ENCODE data around the gene IRX5. TPM values are rescaled to one million over a fixed set of nuclear protein-coding genes. Genes with fewer than 3 reads are reported as not detected.

The IRX5 gene
- polyA plus RNA-seq, 1 donor from 2014 or later = 0.14 TPM

DNA sequence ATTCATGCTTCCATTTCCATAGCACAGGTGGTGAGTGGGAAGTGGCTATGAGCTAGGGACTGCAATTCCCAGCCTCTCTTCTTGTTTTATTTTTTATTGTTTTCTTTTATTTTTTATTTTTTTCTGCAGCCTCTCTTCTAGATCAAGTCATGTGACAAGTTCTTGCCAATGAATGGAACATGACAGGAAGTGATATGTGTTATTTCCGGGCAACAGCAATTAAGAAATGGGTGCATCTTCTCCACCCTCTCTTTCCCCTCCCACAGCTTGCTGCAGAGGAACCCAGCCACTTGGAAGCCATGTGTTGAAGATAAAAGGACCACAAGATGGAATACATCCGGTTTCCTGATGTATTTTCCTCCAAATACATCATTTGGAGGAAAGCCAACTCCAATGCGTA lies 23.6 kb downstream of the IRX5 start:
- Histone ChIP-seq H3K9me3 (ENCODE audit: low read length) (no peaks in the 10 kb centered on the region), H3K4me2 (ENCODE audit: low read length) (no peak overlapping the region), H3K9ac (ENCODE audit: low read length) (no peak overlapping the region), H3K36me3 (ENCODE audit: insufficient read depth, low read length) (no peaks in the 10 kb centered on the region), H4K20me1 (ENCODE audit: insufficient read depth) (no peaks in the 10 kb centered on the region), H3F3A (ENCODE audit: insufficient read depth, low read length, poor library complexity, severe bottlenecking) (no peaks in the 10 kb centered on the region), H3K79me2 (replicated peaks; ENCODE audit: insufficient read depth, low read length) (no peaks in the 10 kb centered on the region), H3K4me3 (ENCODE audit: low read length) (no peak overlapping the region), H2AFZ (ENCODE audit: low read depth, low read length) (no peak overlapping the region), H3K27ac (ENCODE audit: low read length) (no peak overlapping the region), H3K9me2 (ENCODE audit: insufficient read depth, low read length) (no peaks in the 10 kb centered on the region), H3K27me3 (ENCODE audit: insufficient read depth, low read depth, low read length) (peaks cover 4% of the 10 kb centered on the region)
- TF ChIP-seq POLR2AphosphoS5 (IDR thresholded peaks at IDR 0.05) = no peak
- TF ChIP-seq EZH2 (IDR thresholded peaks at IDR 0.05; ENCODE audit: borderline replicate concordance, insufficient read depth, low read length, poor library complexity, severe bottlenecking) = no peak
- TF ChIP-seq, protein P1, sequence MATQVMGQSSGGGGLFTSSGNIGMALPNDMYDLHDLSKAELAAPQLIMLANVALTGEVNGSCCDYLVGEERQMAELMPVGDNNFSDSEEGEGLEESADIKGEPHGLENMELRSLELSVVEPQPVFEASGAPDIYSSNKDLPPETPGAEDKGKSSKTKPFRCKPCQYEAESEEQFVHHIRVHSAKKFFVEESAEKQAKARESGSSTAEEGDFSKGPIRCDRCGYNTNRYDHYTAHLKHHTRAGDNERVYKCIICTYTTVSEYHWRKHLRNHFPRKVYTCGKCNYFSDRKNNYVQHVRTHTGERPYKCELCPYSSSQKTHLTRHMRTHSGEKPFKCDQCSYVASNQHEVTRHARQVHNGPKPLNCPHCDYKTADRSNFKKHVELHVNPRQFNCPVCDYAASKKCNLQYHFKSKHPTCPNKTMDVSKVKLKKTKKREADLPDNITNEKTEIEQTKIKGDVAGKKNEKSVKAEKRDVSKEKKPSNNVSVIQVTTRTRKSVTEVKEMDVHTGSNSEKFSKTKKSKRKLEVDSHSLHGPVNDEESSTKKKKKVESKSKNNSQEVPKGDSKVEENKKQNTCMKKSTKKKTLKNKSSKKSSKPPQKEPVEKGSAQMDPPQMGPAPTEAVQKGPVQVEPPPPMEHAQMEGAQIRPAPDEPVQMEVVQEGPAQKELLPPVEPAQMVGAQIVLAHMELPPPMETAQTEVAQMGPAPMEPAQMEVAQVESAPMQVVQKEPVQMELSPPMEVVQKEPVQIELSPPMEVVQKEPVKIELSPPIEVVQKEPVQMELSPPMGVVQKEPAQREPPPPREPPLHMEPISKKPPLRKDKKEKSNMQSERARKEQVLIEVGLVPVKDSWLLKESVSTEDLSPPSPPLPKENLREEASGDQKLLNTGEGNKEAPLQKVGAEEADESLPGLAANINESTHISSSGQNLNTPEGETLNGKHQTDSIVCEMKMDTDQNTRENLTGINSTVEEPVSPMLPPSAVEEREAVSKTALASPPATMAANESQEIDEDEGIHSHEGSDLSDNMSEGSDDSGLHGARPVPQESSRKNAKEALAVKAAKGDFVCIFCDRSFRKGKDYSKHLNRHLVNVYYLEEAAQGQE (IDR thresholded peaks at IDR 0.05; ENCODE audit: borderline replicate concordance) = no peak
- TF ChIP-seq RAD21 (conservative IDR thresholded peaks at IDR 0.05) = no peak
- TF ChIP-seq, protein P2, sequence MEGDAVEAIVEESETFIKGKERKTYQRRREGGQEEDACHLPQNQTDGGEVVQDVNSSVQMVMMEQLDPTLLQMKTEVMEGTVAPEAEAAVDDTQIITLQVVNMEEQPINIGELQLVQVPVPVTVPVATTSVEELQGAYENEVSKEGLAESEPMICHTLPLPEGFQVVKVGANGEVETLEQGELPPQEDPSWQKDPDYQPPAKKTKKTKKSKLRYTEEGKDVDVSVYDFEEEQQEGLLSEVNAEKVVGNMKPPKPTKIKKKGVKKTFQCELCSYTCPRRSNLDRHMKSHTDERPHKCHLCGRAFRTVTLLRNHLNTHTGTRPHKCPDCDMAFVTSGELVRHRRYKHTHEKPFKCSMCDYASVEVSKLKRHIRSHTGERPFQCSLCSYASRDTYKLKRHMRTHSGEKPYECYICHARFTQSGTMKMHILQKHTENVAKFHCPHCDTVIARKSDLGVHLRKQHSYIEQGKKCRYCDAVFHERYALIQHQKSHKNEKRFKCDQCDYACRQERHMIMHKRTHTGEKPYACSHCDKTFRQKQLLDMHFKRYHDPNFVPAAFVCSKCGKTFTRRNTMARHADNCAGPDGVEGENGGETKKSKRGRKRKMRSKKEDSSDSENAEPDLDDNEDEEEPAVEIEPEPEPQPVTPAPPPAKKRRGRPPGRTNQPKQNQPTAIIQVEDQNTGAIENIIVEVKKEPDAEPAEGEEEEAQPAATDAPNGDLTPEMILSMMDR (IDR thresholded peaks at IDR 0.05; ENCODE audit: poor library complexity, severe bottlenecking) = no peak
- TF ChIP-seq MXI1 (conservative IDR thresholded peaks at IDR 0.05; ENCODE audit: poor library complexity, severe bottlenecking) = no peak
- no peak for TF ChIP-seq TAF1 (IDR thresholded peaks at IDR 0.05; ENCODE audit: low read depth)
- no peak for TF ChIP-seq SMC3 (conservative IDR thresholded peaks at IDR 0.05; ENCODE audit: poor library complexity)
- no peak for TF ChIP-seq EP300 (conservative IDR thresholded peaks at IDR 0.05; ENCODE audit: poor library complexity, severe bottlenecking)

DNA sequence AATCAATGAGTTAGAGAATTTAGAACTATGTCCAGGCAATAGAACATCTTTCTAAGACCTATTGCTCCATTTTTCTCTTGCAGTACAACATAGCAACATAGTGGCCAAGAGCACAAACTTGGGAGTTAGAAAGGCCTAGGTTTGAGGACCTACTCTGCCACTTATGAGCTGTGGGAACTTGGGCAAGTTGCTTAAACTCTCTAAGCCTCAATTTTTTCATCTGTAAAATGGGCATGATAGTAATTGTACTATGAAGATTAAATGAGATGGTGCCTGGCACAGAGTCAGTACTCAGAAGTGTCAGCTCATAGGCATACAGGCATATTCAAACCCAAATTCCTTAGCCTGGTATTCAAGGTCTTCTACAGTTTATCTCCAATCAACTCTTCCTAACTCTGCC lies 25.1 kb downstream of the IRX5 start:
- Histone ChIP-seq H3F3A (ENCODE audit: insufficient read depth, low read length, poor library complexity, severe bottlenecking) (no peaks in the 10 kb centered on the region), H3K9me2 (ENCODE audit: insufficient read depth, low read length) (no peaks in the 10 kb centered on the region), H2AFZ (ENCODE audit: low read depth, low read length) (no peak overlapping the region), H3K4me3 (ENCODE audit: low read length) (no peak overlapping the region), H3K27ac (ENCODE audit: low read length) (no peak overlapping the region), H4K20me1 (ENCODE audit: insufficient read depth) (no peaks in the 10 kb centered on the region), H3K79me2 (replicated peaks; ENCODE audit: insufficient read depth, low read length) (no peaks in the 10 kb centered on the region), H3K4me2 (ENCODE audit: low read length) (no peak overlapping the region), H3K9ac (ENCODE audit: low read length) (no peak overlapping the region), H3K9me3 (ENCODE audit: low read length) (no peaks in the 10 kb centered on the region), H3K27me3 (ENCODE audit: insufficient read depth, low read depth, low read length) (peaks cover 4% of the 10 kb centered on the region), H3K36me3 (ENCODE audit: insufficient read depth, low read length) (no peaks in the 10 kb centered on the region)
- TF ChIP-seq EP300 (conservative IDR thresholded peaks at IDR 0.05; ENCODE audit: poor library complexity, severe bottlenecking) (no peak), EZH2 (IDR thresholded peaks at IDR 0.05; ENCODE audit: borderline replicate concordance, insufficient read depth, low read length, poor library complexity, severe bottlenecking) (no peak), SMC3 (conservative IDR thresholded peaks at IDR 0.05; ENCODE audit: poor library complexity) (no peak), POLR2AphosphoS5 (IDR thresholded peaks at IDR 0.05) (no peak), RAD21 (conservative IDR thresholded peaks at IDR 0.05) (no peak), MXI1 (conservative IDR thresholded peaks at IDR 0.05; ENCODE audit: poor library complexity, severe bottlenecking) (no peak), TAF1 (IDR thresholded peaks at IDR 0.05; ENCODE audit: low read depth) (no peak)
- TF ChIP-seq, protein P2 (IDR thresholded peaks at IDR 0.05; ENCODE audit: poor library complexity, severe bottlenecking) = no peak
- TF ChIP-seq, protein P1 (IDR thresholded peaks at IDR 0.05; ENCODE audit: borderline replicate concordance) = no peak

Measured in neural cell (in vitro differentiated cells).